HK-2 (cell line): ENCODE data around the gene HACD2.
"Not testable (repeated sequence)": the region's sequence is repeated elsewhere in the genome, so short reads cannot be mapped to it uniquely, and the experiment has no call there.

ENCODE experiments used
- DNase-seq: peaks from one replicate; pipeline ENCODE4 v3.0.0-alpha.2; 2018; ENCODE audit not compliant: unreplicated experiment

HACD2 gene

GRCh38 chr3:123525433-123525832 is 59.4 kb downstream of the HACD2 start:
- no peak for DNase-seq

- no peak for DNase-seq
Measured at GRCh38 chr3:123524981-123525380, 59.9 kb downstream of the HACD2 start.

- DNase-seq: no peak
Measured at GRCh38 chr3:123523023-123523412, 61.8 kb downstream of the HACD2 start.

GRCh38 chr3:123522320-123523022 is 62.4 kb downstream of the HACD2 start:
- DNase-seq: no peak

- no peak for DNase-seq
Measured at GRCh38 chr3:123521179-123521969, 63.5 kb downstream of the HACD2 start.

- no peak for DNase-seq
Measured at GRCh38 chr3:123520656-123521055, 64.2 kb downstream of the HACD2 start.

GRCh38 chr3:123518892-123519485 is 65.9 kb downstream of the HACD2 start:
- no peak for DNase-seq

- DNase-seq: no peak
Measured at GRCh38 chr3:123511726-123512125, 73.1 kb downstream of the HACD2 start.

- DNase-seq: no peak
Measured at GRCh38 chr3:123511084-123511483, 73.8 kb downstream of the HACD2 start.

- no peak for DNase-seq
Measured at GRCh38 chr3:123508178-123508577, 76.7 kb downstream of the HACD2 start.

GRCh38 chr3:123505820-123506219 is 79.0 kb downstream of the HACD2 start:
- DNase-seq: no peak

GRCh38 chr3:123503203-123503602 is 81.7 kb downstream of the HACD2 start:
- no peak for DNase-seq

GRCh38 chr3:123499322-123499721 is 85.5 kb downstream of the HACD2 start:
- DNase-seq: no peak

- no peak for DNase-seq
Measured at GRCh38 chr3:123498761-123499160, 86.1 kb downstream of the HACD2 start.

GRCh38 chr3:123493912-123494311 is 90.9 kb downstream of the HACD2 start:
- DNase-seq: no peak

- no peak for DNase-seq
Measured at GRCh38 chr3:123491966-123492587, 92.8 kb downstream of the HACD2 start.

- peak; percentile 50 for DNase-seq
Measured at GRCh38 chr3:123489400-123490004, 95.4 kb downstream of the HACD2 start.

- no peak for DNase-seq
Measured at GRCh38 chr3:123488645-123489347, 96.1 kb downstream of the HACD2 start.

- DNase-seq: not testable (repeated sequence)
Measured at GRCh38 chr3:123487063-123487462, 97.8 kb downstream of the HACD2 start.

- DNase-seq: no peak
Measured at GRCh38 chr3:123486460-123486859, 98.4 kb downstream of the HACD2 start.

GRCh38 chr3:123485551-123485950 is 99.3 kb downstream of the HACD2 start:
- no peak for DNase-seq
